ENCODE results near the gene BMAL1. TPM values are rescaled to one million over a fixed set of nuclear protein-coding genes. Genes with fewer than 3 reads are reported as not detected.
"Not testable (repeated sequence)": the region's sequence is repeated elsewhere in the genome, so short reads cannot be mapped to it uniquely, and the experiment has no call there.

BMAL1 gene
- total and polyA plus RNA-seq, 2 donors from 2014 or later, result 9.2 to 20.6 TPM

DNA sequence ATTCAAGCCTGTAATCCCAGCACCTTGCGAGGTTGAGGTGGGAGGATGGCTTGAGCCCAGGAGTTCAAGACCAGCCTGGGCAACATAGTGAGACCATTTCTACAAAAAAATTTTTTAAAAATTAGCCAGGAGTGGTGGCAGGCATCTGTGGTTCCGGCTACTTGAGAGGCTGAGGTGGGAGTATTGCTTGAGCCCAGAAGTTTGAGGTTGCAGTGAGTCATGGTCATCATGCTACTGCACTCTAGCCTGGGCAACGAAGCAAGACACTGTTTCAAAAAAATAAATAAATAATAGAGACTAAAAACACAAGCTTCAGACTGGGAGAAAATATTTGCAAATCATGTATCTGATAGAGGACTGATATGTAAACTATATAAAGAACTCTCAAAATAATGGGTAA, 152.2 kb downstream of the BMAL1 start:
- peaks cover 0 to 7% (median 0%) of the 10 kb centered on the region in 3 donors for H3K9me3 ChIP-seq (ENCODE audit: control insufficient read depth in 2 of 3, insufficient read depth in 1 of 3, low read length in 3 of 3)
- H3K4me1 ChIP-seq (ENCODE audit: control insufficient read depth in 2 of 3, insufficient read depth in 2 of 3, low read depth in 1 of 3, low read length in 3 of 3), result no peaks in the 10 kb centered on the region
- no peaks in the 10 kb centered on the region for H3K36me3 ChIP-seq (ENCODE audit: control insufficient read depth in 2 of 3, insufficient read depth in 3 of 3, low read length in 3 of 3)
- DNase-seq, result no peak
- intact Hi-C loops (cut with DNase I), result no loop called here
- H3K9ac ChIP-seq (ENCODE audit: low read length in 3 of 3), result no peak overlapping the region
- TF ChIP-seq, protein P1, sequence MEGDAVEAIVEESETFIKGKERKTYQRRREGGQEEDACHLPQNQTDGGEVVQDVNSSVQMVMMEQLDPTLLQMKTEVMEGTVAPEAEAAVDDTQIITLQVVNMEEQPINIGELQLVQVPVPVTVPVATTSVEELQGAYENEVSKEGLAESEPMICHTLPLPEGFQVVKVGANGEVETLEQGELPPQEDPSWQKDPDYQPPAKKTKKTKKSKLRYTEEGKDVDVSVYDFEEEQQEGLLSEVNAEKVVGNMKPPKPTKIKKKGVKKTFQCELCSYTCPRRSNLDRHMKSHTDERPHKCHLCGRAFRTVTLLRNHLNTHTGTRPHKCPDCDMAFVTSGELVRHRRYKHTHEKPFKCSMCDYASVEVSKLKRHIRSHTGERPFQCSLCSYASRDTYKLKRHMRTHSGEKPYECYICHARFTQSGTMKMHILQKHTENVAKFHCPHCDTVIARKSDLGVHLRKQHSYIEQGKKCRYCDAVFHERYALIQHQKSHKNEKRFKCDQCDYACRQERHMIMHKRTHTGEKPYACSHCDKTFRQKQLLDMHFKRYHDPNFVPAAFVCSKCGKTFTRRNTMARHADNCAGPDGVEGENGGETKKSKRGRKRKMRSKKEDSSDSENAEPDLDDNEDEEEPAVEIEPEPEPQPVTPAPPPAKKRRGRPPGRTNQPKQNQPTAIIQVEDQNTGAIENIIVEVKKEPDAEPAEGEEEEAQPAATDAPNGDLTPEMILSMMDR (IDR thresholded peaks at IDR 0.05; ENCODE audit: borderline replicate concordance, extremely low read depth, insufficient read depth), result no peak
- FAIRE-seq, result no peak
- H3K4me3 ChIP-seq (ENCODE audit: low read length in 3 of 3), result no peak overlapping the region
- no peak overlapping the region for H3K27ac ChIP-seq (ENCODE audit: low read depth in 2 of 2, low read length in 2 of 2)
- H3K27me3 ChIP-seq (ENCODE audit: control insufficient read depth, insufficient read depth, low read length), result no peaks in the 10 kb centered on the region

DNA sequence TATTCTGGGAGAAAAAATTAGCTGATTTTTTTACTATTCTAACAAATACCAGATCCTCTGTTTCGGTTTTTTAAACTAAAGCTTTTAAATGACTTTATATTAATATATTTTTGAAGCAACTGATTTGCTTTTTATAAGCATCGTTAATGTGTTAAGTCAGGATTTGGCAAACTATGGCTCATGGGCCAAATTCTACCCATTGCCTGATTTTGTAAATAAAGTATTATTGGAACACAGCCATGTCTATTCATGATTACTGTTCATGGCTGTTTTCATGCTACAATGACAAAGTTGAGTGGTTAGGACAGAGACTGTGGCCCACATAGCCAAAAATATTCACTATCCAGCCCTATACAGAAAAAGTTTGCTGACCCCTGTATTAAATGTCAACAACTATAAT, 155.8 kb downstream of the BMAL1 start:
- intact Hi-C loops (cut with DNase I), result no loop called here
- no peak for FAIRE-seq
- H3K27ac ChIP-seq (ENCODE audit: low read depth in 2 of 2, low read length in 2 of 2), result no peak overlapping the region

DNA sequence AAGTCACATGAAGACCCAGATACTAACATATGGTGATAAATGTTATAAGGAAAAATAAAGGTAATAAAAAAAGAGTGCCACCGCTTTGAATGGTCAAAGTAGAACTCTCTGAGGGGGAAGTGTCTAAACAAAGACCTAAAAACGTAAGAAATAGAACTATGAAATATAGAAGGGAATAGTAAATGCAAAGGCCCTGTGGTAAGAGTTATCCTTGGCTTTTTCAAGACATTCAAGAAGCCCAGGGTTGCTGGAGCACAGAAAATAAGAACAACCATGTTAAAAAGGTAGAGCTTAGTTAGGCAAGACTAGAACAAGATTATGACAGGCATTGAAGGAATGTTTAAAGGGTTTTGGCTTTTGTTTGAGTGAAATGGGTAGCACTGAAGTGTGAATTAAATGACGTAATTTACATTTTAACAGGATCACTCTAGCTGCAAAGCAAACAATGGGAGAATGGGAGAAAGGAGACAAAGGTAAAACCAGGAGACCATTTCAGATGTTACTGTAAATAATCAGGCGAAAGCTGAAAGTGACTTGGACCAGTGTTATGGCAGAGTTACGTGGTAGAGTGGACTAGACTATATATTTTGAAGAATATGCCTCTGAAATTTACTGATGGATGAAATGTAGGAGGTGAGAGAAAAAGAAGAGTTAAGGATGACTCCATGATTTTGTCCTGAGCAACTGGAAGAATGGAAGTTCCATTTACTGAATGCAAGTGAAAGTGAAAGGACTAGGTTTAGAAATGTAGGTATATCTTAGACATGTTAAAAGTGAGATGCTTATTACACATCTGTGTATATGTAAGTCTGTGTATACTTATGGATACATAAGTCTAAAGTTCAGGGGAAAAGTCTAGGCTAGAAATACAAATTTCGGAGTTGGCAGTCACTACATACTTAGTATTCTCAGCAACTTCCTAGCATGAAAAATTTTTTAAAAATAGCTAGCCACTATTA, 156.9 kb downstream of the BMAL1 start:
- Histone ChIP-seq H3K36me3 (ENCODE audit: control insufficient read depth in 2 of 3, insufficient read depth in 3 of 3, low read length in 3 of 3) (no peaks in the 10 kb centered on the region), H3K4me1 (ENCODE audit: control insufficient read depth in 2 of 3, insufficient read depth in 2 of 3, low read depth in 1 of 3, low read length in 3 of 3) (no peaks in the 10 kb centered on the region), H3K9ac (ENCODE audit: low read length in 3 of 3) (no peak overlapping the region), H3K4me3 (ENCODE audit: low read length in 3 of 3) (no peak overlapping the region), H3K27ac (ENCODE audit: low read depth in 2 of 2, low read length in 2 of 2) (no peak overlapping the region), H3K27me3 (ENCODE audit: control insufficient read depth, insufficient read depth, low read length) (no peaks in the 10 kb centered on the region), H3K9me3 (ENCODE audit: control insufficient read depth in 2 of 3, insufficient read depth in 1 of 3, low read length in 3 of 3) (no peaks in the 10 kb centered on the region)
- FAIRE-seq, result no peak
- TF ChIP-seq, protein P1 (IDR thresholded peaks at IDR 0.05; ENCODE audit: borderline replicate concordance, extremely low read depth, insufficient read depth), result no peak
- intact Hi-C loops (cut with DNase I), result no loop called here
- DNase-seq, result no peak

More for the DNA sequence above, 155.8 kb downstream of the BMAL1 start:
- TF ChIP-seq, protein P1 (IDR thresholded peaks at IDR 0.05; ENCODE audit: borderline replicate concordance, extremely low read depth, insufficient read depth), result no peak
- no peak overlapping the region for H3K4me3 ChIP-seq (ENCODE audit: low read length in 3 of 3)
- no peaks in the 10 kb centered on the region for H3K36me3 ChIP-seq (ENCODE audit: control insufficient read depth in 2 of 3, insufficient read depth in 3 of 3, low read length in 3 of 3)
- H3K27me3 ChIP-seq (ENCODE audit: control insufficient read depth, insufficient read depth, low read length), result no peaks in the 10 kb centered on the region
- H3K4me1 ChIP-seq (ENCODE audit: control insufficient read depth in 2 of 3, insufficient read depth in 2 of 3, low read depth in 1 of 3, low read length in 3 of 3), result no peaks in the 10 kb centered on the region
- DNase-seq, result no peak
- no peaks in the 10 kb centered on the region for H3K9me3 ChIP-seq (ENCODE audit: control insufficient read depth in 2 of 3, insufficient read depth in 1 of 3, low read length in 3 of 3)
- no peak overlapping the region for H3K9ac ChIP-seq (ENCODE audit: low read length in 3 of 3)

DNA sequence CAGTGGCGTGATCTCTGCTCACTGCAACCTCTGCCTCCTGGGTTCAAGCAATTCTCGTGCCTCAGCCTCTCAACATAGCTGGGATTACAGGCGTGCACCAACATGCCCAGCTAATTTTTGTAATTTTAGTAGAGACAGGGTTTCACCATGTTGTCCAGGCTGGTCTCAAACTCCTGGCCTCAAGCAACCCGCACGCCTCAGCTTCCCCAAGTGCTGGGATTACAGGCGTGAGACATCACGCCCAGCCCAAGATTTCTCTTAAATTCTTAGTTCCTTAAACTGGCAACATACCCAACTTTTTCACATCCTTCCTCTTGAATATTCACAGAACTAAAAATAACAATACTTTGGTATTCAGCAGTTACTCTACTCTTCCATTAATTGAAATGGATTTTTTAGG, 159.2 kb downstream of the BMAL1 start:
- FAIRE-seq; intact Hi-C loops (cut with DNase I); H3K4me1 ChIP-seq (ENCODE audit: control insufficient read depth in 2 of 3, insufficient read depth in 2 of 3, low read depth in 1 of 3, low read length in 3 of 3); H3K9ac ChIP-seq (ENCODE audit: low read length in 3 of 3); DNase-seq; H3K27ac ChIP-seq (ENCODE audit: low read depth in 2 of 2, low read length in 2 of 2); H3K36me3 ChIP-seq (ENCODE audit: control insufficient read depth in 2 of 3, insufficient read depth in 3 of 3, low read length in 3 of 3); H3K27me3 ChIP-seq (ENCODE audit: control insufficient read depth, insufficient read depth, low read length); H3K4me3 ChIP-seq (ENCODE audit: low read length in 3 of 3); H3K9me3 ChIP-seq (ENCODE audit: control insufficient read depth in 2 of 3, insufficient read depth in 1 of 3, low read length in 3 of 3): not testable (repeated sequence)

All from kidney (tissue), 14 donors.